Measurements from ENCODE around the gene KRTAP20-1. TPM values are rescaled to one million over a fixed set of nuclear protein-coding genes. Genes with fewer than 3 reads are reported as not detected.

The KRTAP20-1 gene
- total RNA-seq, 4 donors from 2014 or later, result not detected

- intact Hi-C loops (cut with DNase I; ENCODE audit: low total_unique reads), result no loop called here
- TF ChIP-seq POLR2A (IDR thresholded peaks at IDR 0.05) (no peak), CTCF (IDR thresholded peaks at IDR 0.05) (no peak)
- H3K4me3 ChIP-seq (ENCODE audit: low read depth, poor library complexity, severe bottlenecking), result no peak overlapping the region
- no peak for DNase-seq (ENCODE audit: low spot score in 2 of 2)
These were observed 36.7 kb downstream of the KRTAP20-1 start for GRCh38 chr21:30652891-30653290.

Other genes with a start within 250 kb of the KRTAP20-1 start
- 1 to 10 TPM in 1 of 4 donors, not detected in 3; 3.2 TPM for gene KRTAP13-2, start 244.2 kb upstream of the KRTAP20-1 start, total RNA-seq
- 1 to 10 TPM in 1 of 4 donors, under 1 TPM in 1, not detected in 2; 0.89 to 3.3 TPM for gene KRTAP13-1, start 220.4 kb upstream of the KRTAP20-1 start, total RNA-seq
- gene KRTAP13-3, start 190.5 kb upstream of the KRTAP20-1 start, total RNA-seq, result not detected
- not detected for gene KRTAP13-4, start 186.2 kb upstream of the KRTAP20-1 start, total RNA-seq
- gene KRTAP15-1, start 176.2 kb upstream of the KRTAP20-1 start, total RNA-seq, result not detected
- 10 to 100 TPM in 1 of 4 donors, under 1 TPM in 1, not detected in 2; 0.59 to 18.3 TPM for gene KRTAP19-1, start 136.1 kb upstream of the KRTAP20-1 start, total RNA-seq
- gene KRTAP19-2, start 129.0 kb upstream of the KRTAP20-1 start, total RNA-seq, result 1 to 10 TPM in 1 of 4 donors, not detected in 3; 1.8 TPM
- 10 to 100 TPM in 1 of 4 donors, under 1 TPM in 1, not detected in 2; 0.97 to 17.1 TPM for gene KRTAP19-3, start 124.4 kb upstream of the KRTAP20-1 start, total RNA-seq
- gene KRTAP19-4, start 119.3 kb upstream of the KRTAP20-1 start, total RNA-seq, result not detected
- 10 to 100 TPM in 2 of 4 donors, not detected in 2; 12.7 to 57.9 TPM for gene KRTAP19-5, start 114.3 kb upstream of the KRTAP20-1 start, total RNA-seq
- not detected for gene KRTAP19-6, start 74.6 kb upstream of the KRTAP20-1 start, total RNA-seq
- 1 to 10 TPM in 1 of 4 donors, not detected in 3; 1.5 TPM for gene KRTAP19-7, start 55.1 kb upstream of the KRTAP20-1 start, total RNA-seq
- gene KRTAP22-2, start 26.0 kb upstream of the KRTAP20-1 start, total RNA-seq, result not detected
- not detected for gene KRTAP6-3, start 24.0 kb upstream of the KRTAP20-1 start, total RNA-seq
- gene KRTAP6-2, start 17.5 kb upstream of the KRTAP20-1 start, total RNA-seq, result not detected
- gene KRTAP22-1, start 15.3 kb upstream of the KRTAP20-1 start, total RNA-seq, result not detected
- gene KRTAP6-1, start 2.5 kb upstream of the KRTAP20-1 start, total RNA-seq, result 10 to 100 TPM in 1 of 4 donors, not detected in 3; 14.9 TPM
- gene KRTAP20-4, start 4.2 kb downstream of the KRTAP20-1 start, total RNA-seq, result not detected
- 10 to 100 TPM in 1 of 4 donors, 1 to 10 TPM in 1, not detected in 2; 3.2 to 12.9 TPM for gene KRTAP20-2, start 18.8 kb downstream of the KRTAP20-1 start, total RNA-seq
- not detected for gene KRTAP20-3, start 26.4 kb downstream of the KRTAP20-1 start, total RNA-seq
- not detected for gene KRTAP21-3, start 102.4 kb downstream of the KRTAP20-1 start, total RNA-seq
- gene KRTAP21-2, start 130.8 kb downstream of the KRTAP20-1 start, total RNA-seq, result 1 to 10 TPM in 1 of 4 donors, not detected in 3; 1.7 TPM
- not detected for gene KRTAP21-1, start 139.0 kb downstream of the KRTAP20-1 start, total RNA-seq
- 10 to 100 TPM in 1 of 4 donors, not detected in 3; 40.1 TPM for gene KRTAP8-1, start 196.8 kb downstream of the KRTAP20-1 start, total RNA-seq
- gene KRTAP7-1, start 213.3 kb downstream of the KRTAP20-1 start, total RNA-seq, result 10 to 100 TPM in 1 of 4 donors, 1 to 10 TPM in 2, not detected in 1; 1.3 to 22.2 (median 4.4) TPM